Measurements from ENCODE around the gene FAM111A. TPM values are rescaled to one million over a fixed set of nuclear protein-coding genes. Genes with fewer than 3 reads are reported as not detected.

The FAM111A gene
- total RNA-seq, 1 donor from 2014 or later = 122 TPM

DNA sequence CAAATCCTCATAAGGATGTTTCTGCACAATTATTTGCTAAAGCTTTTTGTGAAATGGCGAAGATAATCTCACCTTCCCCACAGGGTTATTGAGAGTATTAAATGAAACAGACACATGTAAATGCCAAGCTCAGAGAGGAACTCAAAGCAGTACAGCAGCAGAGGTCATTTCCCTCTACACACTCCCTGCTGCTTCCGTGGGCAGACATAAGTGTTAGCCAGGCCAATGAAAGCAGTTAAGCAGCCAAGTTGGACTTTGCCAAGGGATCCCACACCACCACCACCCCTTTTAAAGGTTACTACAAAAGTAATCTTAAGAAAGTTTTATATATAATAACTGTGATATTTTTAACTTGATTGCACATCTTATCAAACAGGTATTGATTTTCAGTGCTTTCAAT, 4.0 kb upstream of the FAM111A start:
- intact Hi-C loops (cut with micrococcal nuclease) = no loop called here

GRCh38 chr11:59141191-59141590, 1.5 kb upstream of the FAM111A start:
- intact Hi-C loops (cut with micrococcal nuclease) = loop anchor here (5.0 to 10.0 kb wide), 6 partner anchors 671 to 1804 kb away; partner anchors contain the start of genes MED19, MRPL16, P2RX3 and SELENOH

DNA sequence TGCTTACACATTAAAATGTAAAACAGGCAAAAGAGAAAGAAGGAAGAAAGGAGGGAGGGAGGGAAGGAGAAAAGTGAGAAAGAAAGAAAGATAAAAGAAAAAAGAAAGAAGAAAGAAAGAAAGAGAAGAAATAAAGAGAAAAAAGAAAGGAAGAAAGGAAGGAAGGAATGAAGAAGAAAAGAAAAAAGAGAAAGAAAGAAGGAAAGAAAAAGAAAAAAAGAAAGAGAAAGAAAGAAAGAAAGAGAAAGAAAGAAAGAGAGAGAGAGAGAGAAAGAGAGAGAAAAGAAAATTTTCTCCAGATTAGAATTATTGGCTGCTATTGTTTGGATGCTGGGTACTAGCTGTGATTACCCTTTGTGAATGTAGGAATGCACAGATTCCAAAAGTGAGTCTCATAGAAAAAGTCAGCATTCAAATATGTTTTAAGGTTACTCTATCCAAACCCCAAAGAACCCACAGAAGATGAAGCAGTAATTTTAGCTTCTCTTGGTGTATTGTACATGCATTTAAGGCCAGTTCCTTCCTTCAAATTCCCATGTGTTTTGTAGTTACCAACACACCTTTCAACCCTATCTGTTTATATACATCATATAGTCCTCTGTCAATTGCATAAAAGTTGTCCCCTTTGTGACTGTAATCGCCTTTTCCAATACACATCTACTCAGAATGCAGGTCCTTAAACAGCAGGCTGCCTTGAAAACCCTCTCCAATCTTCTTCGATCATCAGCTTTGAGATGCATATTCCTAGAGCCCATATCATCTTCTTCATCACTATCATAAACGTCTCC, 789 bp upstream of the FAM111A start:
- intact Hi-C loops (cut with micrococcal nuclease) = loop anchor here (1.0 to 10.0 kb wide), 16 partner anchors 16 to 1805 kb away; partner anchors contain the start of genes FAM111B, MED19, MRPL16 and P2RX3

- intact Hi-C loops (cut with micrococcal nuclease) = loop anchor here (1.0 to 10.0 kb wide), 11 partner anchors 8 to 1807 kb away; partner anchors contain the start of genes MED19, MRPL16, P2RX3 and SELENOH
These were observed 1.4 kb downstream of the FAM111A start for GRCh38 chr11:59144096-59144495.

DNA sequence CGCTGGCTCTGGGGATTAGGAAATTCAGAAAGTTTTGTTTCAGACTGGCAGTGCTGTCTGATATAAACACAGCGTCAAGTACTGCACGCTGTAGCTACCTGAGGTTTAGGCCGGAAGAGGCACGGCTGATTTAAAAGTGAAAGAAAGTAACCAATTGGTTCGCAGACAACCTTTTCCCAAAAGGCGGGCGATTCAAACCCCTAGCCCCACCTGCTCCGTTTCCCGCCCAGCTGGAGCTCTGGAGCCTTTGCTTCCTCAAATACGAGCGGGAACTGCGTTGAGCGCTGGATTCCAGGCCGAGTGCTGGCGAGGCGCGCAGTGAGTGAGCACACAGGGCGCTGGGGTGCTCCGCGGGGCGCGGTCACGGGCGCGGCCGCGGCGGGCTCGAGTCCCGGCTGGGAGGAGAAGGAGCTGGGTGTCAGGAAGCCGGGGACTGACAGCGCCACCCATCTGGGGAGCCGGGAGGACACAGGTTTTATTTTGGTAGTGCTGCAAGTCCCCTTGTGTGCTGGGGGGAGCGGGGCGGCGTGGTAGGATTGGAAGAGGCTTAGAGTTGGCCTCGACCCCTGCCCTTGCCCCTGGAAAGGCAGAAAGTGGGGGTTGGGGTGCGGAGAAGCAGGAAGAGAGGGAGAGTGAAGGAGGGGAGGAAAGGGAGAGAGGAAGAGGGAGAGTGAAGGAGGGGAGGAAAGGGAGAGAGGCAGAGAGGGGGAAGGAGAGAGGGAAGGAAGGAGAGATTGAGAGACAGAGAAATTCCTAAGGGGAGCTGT, 2.1 kb downstream of the FAM111A start:
- intact Hi-C loops (cut with micrococcal nuclease) = loop anchor here (1.0 to 10.0 kb wide), 11 partner anchors 8 to 1807 kb away; partner anchors contain the start of genes MED19, MRPL16, P2RX3 and SELENOH

DNA sequence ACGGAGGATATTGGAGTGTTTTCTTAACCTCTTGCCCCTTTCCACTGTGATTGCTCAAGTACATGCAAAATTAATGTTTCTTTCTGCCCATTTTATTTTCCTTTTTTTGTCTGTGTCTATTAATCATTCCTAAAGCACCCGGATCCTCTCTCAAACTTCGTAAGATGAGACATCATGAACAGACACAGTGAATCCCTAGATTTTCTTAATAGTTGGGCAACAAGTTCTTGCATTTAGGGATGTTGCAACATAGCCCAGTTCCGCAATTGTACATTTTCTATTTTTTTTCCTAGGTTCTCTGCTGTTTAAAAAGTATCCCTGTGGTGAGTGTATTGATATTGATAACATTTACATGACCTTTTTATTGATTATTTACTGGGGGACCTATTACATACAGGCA, 2.9 kb downstream of the FAM111A start:
- intact Hi-C loops (cut with micrococcal nuclease) = loop anchor here (2.0 to 10.0 kb wide), 3 partner anchors 1615 to 1769 kb away; partner anchors contain the start of genes SLC43A3, TIMM10 and TMEM109

DNA sequence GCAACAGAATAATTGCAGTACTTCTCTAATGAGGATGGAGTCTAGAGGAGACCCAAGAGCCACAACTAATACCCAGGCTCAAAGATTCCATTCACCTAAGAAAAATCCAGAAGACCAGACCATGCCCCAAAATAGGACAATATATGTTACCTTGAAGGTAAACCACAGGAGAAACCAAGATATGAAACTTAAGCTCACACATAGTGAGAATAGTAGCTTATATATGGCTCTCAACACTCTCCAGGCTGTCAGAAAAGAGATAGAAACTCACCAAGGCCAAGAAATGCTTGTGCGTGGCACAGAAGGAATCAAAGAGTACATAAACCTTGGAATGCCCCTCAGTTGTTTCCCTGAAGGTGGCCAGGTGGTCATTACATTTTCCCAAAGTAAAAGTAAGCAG, 9.1 kb downstream of the FAM111A start:
- intact Hi-C loops (cut with micrococcal nuclease) = loop anchor here (1.0 to 10.0 kb wide), 2 partner anchors 7 to 227 kb away; no protein-coding TSS in a partner anchor

- intact Hi-C loops (cut with micrococcal nuclease) = loop anchor here (1.0 to 10.0 kb wide), 2 partner anchors 8 to 228 kb away; no protein-coding TSS in a partner anchor
These were observed 9.8 kb downstream of the FAM111A start for GRCh38 chr11:59152312-59152951.

- intact Hi-C loops (cut with micrococcal nuclease) = loop anchor here (5.0 to 10.0 kb wide), 3 partner anchors 230 to 577 kb away; partner anchors contain the start of genes LPXN, PATL1 and ZFP91
These were observed 12.0 kb downstream of the FAM111A start for GRCh38 chr11:59154610-59155009.

GRCh38 chr11:59157433-59157832, 14.8 kb downstream of the FAM111A start:
- intact Hi-C loops (cut with micrococcal nuclease) = loop anchor here (5.0 to 10.0 kb wide), 3 partner anchors 233 to 580 kb away; partner anchors contain the start of genes LPXN, PATL1 and ZFP91

GRCh38 chr11:59158206-59159068, 15.8 kb downstream of the FAM111A start:
- intact Hi-C loops (cut with micrococcal nuclease) = loop anchor here (1.0 to 10.0 kb wide), 11 partner anchors 13 to 581 kb away; partner anchors contain the start of genes FAM111A, LPXN, PATL1 and ZFP91

GRCh38 chr11:59164028-59164427, 21.4 kb downstream of the FAM111A start:
- intact Hi-C loops (cut with micrococcal nuclease) = no loop called here

DNA sequence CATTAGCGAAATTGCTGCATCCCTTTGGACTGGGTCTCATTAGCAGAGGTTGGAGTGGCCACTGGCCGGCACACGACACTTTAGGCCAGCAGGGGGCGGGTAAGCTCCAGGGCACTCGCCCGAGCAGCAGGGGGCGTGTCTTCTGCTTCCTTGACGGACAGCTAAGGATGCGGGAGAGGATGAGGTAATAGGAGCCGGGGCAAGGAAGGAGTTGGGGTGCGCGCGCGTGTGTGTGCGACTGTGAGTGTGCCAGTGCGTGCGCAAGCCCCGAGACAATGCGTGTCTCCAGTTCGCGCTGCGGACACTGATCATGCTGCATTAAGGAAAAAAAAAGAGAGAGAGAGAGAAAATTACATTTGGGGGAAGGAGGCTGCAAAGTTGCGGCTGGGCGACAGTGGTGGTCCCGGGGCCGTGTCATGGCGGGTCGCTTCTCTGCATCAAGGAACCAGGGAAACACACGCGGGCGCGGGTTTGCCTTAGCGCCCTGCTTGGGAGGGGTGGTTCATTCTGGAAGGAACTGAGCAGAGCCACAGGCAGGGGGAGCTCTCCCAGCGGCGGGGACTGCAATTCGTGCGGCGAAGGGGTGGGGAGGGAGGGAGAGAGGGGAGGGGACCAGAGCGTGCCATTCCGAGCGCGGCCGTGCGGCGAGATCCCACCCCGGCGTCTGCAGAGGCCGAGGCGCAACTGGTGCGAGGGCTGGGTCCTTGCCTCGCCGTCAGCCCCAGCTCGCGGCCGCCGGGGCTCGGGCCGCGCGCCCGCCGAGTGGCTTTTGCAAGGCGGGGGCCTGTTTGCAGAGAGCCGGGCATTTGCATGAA, 29.1 kb downstream of the FAM111A start, which contains the start of gene DTX4:
Gene DTX4 (plus strand): TSS at position 625 of the 815 bp plus-strand sequence. CDS start 464 bp downstream, outside the sequence.
- intact Hi-C loops (cut with micrococcal nuclease) = loop anchor here (1.0 to 10.0 kb wide), 13 partner anchors 13 to 641 kb away; partner anchors contain the start of genes MRPL16 and STX3

DNA sequence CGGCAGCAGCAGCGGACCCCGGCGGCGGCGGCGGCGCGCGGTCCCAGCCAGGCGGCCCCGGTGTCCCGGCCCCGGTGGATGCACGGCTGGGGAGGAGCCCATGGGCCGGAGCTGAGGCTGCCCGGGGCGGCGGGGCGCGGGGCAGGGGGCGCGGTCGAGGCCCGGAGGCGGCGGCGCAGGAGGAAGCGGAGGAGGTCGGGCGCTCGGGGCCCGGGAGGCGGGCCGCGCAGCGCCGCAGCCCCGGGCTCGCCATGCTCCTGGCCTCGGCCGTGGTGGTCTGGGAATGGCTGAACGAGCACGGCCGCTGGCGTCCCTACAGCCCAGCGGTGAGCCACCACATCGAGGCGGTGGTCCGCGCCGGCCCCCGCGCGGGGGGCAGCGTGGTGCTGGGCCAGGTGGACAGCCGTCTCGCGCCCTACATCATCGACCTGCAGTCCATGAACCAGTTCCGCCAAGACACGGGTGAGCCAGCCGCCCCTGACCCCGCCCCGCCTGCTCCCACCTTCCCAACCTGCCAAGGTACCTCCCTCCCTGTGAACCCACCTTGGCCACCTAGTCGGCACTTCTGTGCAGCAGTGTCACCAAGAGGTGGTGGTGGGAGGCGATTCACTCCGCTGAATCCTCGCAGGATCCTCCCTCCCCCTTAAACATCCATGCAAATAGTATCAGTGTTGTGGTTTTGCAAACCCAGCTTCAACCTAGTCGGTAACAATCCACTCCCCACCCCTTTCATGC, 29.9 kb downstream of the FAM111A start:
- intact Hi-C loops (cut with micrococcal nuclease) = loop anchor here (5.0 to 10.0 kb wide), 3 partner anchors 380 to 640 kb away; partner anchors contain the start of genes MRPL16 and STX3

DNA sequence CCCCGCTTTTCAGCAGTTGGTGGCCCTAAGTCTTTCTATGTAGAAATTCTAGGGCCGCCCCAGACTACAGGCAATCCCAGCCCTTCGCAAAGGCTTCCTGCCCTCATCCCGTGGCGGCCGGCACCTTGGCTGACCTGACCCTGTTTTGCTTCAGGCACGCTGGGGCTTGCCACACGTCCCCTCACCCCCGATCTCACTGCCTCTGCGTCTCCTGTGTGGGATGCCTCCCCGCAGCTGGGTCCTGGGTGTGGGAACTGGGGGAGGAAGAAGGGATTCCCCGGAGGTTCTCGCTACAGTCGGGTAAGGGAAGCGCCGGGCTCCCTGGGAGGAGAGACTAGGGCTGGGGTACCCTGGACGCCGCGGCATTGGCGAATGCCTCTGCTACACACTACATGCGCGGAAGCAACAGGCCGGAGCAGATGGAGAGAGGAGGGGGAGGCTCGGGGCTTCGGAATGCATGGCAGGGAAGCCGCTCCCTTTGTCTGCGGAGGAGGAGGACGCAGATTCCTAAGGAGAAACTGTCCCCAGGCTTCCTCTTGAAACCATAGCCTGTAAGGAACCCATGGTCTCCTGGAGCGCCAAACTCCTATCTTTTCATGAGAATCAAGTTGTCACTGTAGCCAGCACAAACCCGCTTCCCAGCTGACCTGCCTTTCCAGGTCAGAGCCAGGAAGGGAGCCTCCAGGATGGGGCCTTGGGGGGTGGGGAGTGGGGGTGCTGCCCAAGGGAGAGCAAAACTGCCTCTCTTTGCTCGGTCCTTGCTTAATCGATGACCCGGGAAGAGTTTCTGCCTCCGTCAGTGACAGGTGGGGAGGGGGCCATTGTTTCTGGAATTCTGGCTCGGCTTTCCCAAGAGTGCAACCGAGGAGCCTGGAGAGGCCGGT, 30.7 kb downstream of the FAM111A start:
- intact Hi-C loops (cut with micrococcal nuclease) = loop anchor here (5.0 to 10.0 kb wide), 3 partner anchors 379 to 639 kb away; partner anchors contain the start of genes MRPL16 and STX3

DNA sequence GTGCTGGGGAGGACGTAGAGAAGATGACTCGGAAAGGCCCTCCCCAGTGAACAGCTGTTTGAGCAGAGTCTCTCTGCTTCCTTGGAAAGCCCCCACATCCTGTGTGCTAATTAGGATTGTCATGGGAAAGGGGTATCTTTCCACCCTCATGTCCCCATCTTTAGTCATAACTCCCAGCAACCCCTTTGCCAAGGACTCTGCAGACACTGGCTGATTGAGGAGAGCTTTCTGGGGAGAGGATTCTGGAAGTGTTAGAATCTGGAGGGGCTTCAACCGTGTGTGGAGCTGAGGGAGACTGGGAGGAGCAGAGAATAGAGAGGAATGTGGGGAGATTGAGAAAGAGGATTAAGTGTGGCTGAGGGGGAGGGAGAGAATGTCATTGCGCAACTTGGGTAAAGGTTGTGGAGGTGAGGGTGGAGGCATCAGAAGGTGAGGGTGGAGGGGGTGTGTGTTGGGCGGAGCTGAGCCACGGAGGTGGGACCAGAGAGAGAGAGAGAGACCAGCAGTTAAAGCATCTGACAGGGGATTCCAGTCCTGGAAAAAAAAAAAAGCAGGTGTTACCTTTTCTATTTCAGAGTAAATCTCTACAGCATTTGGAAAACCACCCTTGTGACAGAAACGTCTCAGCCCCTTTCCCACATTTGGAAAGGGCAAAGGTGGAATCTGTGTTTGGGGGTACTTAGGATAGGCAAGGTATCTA, 31.5 kb downstream of the FAM111A start:
- intact Hi-C loops (cut with micrococcal nuclease) = loop anchor here (5.0 to 10.0 kb wide), 3 partner anchors 378 to 638 kb away; partner anchors contain the start of genes MRPL16 and STX3

All from T-helper 1 cell treated with Interleukin-12 subunit alpha and Interleukin-12 subunit beta and Interleukin-4 antibody, amounts not matched to agents 30 ng/mL and 1 ng/mL, for 36 hours (primary cell).